HUES64 (cell line): ENCODE results near the gene KIF6.
"Not testable (repeated sequence)": the region's sequence is repeated elsewhere in the genome, so short reads cannot be mapped to it uniquely, and the experiment has no call there.

ENCODE experiments used
- H3K27ac ChIP-seq: 2 replicates; pipeline ENCODE4 v1.7.0; 2013; ENCODE audit warnings: low read depth, low read length, inconsistent platforms
- H3K27me3 ChIP-seq: 2 replicates; pipeline ENCODE4 v1.6.1; 2013; ENCODE audit warnings: mild to moderate bottlenecking, low read length; ENCODE audit not compliant: insufficient read depth
- H3K36me3 ChIP-seq: 2 replicates; pipeline ENCODE4 v1.6.1; 2013; ENCODE audit warnings: mild to moderate bottlenecking, low read length; ENCODE audit not compliant: insufficient read depth
- H3K4me1 ChIP-seq: 2 replicates; pipeline ENCODE4 v1.6.1; 2013; ENCODE audit warnings: mild to moderate bottlenecking, low read length, moderate library complexity; ENCODE audit not compliant: insufficient read depth
- H3K4me3 ChIP-seq: 2 replicates; pipeline ENCODE4 v1.5.1; 2013; ENCODE audit warnings: mild to moderate bottlenecking, low read length, moderate library complexity
- H3K9ac ChIP-seq: 2 replicates; pipeline ENCODE4 v1.6.1; 2013; ENCODE audit warnings: mild to moderate bottlenecking, low read depth, low read length
- H3K9me3 ChIP-seq: 2 replicates; pipeline ENCODE4 v1.6.1; 2013; ENCODE audit warnings: low read depth, low read length; ENCODE audit not compliant: insufficient read depth
- WGBS: fragments of 150-250, 120-280 bp; methylation state at CpG from one replicate; pipeline ENCODE4 v1.1.7; 2013; ENCODE audit warnings: missing lambda C conversion rate; 5-methylcytosine and 5-hydroxymethylcytosine counted together

Gene KIF6

GRCh38 chr6:39292637-39293036 is 432.6 kb downstream of the KIF6 start:
- 97% methylated on average over 6 of the region's 6 CpGs for WGBS
- Histone ChIP-seq H3K27me3 (no peaks in the 10 kb centered on the region), H3K9ac (no peak overlapping the region), H3K27ac (no peak overlapping the region), H3K4me1 (peaks cover 13% of the 10 kb centered on the region; the same call in 1 of the 2 replicates), H3K4me3 (no peak overlapping the region), H3K36me3 (no peaks in the 10 kb centered on the region), H3K9me3 (no peaks in the 10 kb centered on the region)

DNA sequence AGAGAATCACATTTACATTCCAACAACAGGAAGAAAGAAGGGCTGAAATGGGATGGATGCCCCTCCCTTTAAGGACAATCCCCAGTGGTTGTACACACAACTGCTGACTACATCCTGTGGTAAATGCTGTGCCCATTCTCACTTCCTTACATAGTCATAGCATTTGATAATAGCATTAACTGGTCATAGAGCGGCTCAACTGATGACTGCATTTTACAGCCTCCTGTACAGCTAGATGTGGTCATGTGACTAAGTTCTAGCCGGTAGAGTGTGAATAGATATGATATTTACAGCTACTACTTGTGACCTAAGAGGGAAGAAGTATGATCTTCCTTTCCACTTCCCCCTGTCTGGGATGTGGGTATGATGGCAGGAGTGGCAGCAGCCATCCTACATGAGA is 435.7 kb downstream of the KIF6 start:
- Histone ChIP-seq H3K27ac (no peak overlapping the region), H3K9ac (no peak overlapping the region), H3K4me1 (peaks cover 13% of the 10 kb centered on the region; the same call in 1 of the 2 replicates), H3K27me3 (no peaks in the 10 kb centered on the region), H3K9me3 (no peaks in the 10 kb centered on the region), H3K36me3 (no peaks in the 10 kb centered on the region), H3K4me3 (no peak overlapping the region)
- WGBS = 98% methylated on average over 2 of the region's 2 CpGs

DNA sequence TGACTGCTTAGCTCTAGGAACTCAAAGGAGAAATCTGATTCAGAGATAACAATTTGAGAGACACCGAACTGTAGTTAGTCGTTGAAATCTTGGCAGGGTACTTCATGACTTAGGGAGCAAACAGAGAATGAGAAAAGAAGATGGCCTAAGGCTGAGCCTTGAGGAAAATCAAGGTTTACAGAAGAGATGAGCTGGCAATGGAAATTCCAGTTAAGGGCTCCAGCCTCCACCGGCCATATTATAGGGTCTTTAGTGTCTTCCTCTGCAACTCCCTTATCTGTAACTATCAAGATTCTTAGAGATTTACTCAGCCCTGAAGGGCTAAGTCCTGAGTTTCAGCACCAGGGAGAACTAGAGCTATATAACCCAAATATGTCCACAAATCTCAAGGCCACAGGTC is 437.6 kb downstream of the KIF6 start:
- peaks cover 13% of the 10 kb centered on the region; the same call in 1 of the 2 replicates for H3K4me1 ChIP-seq
- no peak overlapping the region for H3K9ac ChIP-seq
- WGBS = 90% methylated on average over 3 of the region's 3 CpGs
- H3K27me3 ChIP-seq = no peaks in the 10 kb centered on the region
- H3K9me3 ChIP-seq = no peaks in the 10 kb centered on the region
- H3K27ac ChIP-seq = no peak overlapping the region
- H3K4me3 ChIP-seq = no peak overlapping the region
- no peaks in the 10 kb centered on the region for H3K36me3 ChIP-seq

DNA sequence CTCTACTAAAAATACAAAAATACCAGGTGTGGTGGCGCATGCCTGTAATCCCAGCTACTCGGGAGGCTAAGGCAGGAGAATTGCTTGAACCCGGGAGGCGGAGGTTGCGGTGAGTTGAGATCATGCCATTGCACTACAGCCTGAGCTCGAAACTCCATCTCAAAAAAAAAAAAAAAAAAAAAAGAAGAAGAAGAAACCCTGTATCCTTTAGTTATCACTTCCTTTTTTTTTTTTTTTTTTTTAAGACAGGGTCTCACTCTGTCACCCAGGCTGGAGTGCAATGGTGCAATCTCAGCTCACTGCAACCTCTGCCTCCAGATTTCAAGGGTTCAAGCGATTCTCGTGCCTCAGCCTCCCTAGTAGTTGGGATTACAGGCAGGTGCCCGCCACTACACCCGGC is 438.6 kb downstream of the KIF6 start:
- H3K9ac ChIP-seq, H3K9me3 ChIP-seq, H3K27ac ChIP-seq, H3K4me1 ChIP-seq, H3K4me3 ChIP-seq, H3K27me3 ChIP-seq, H3K36me3 ChIP-seq: not testable (repeated sequence)
- 90% methylated on average over 10 of the region's 10 CpGs for WGBS

DNA sequence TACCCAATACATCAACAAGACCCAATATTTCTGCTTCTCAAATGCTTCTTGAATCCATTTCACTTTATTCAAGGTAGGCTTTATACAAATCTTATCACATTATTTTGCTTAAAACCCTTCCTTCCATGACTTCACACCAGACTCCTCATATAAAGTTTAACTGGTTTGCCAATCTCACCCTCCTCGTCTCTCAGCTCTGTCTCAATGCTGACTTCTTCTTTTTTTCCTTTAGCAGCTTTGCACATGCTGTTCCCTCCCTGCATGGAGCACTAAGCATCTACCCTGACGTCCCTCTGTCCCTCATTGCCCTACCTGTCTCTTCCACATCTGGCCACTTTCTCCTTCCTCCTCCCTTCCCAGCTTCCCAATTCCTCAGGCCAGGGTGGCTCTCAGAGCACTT is 442.4 kb downstream of the KIF6 start:
- Histone ChIP-seq H3K9ac (no peak overlapping the region), H3K27ac (no peak overlapping the region), H3K4me1 (no peaks in the 10 kb centered on the region), H3K9me3 (no peaks in the 10 kb centered on the region), H3K27me3 (no peaks in the 10 kb centered on the region), H3K4me3 (no peak overlapping the region), H3K36me3 (no peaks in the 10 kb centered on the region)
- WGBS = 66% methylated on average over 2 of the region's 2 CpGs

- Histone ChIP-seq H3K27ac (no peak overlapping the region), H3K36me3 (no peaks in the 10 kb centered on the region), H3K9me3 (no peaks in the 10 kb centered on the region), H3K4me3 (no peak overlapping the region), H3K27me3 (no peaks in the 10 kb centered on the region), H3K4me1 (no peaks in the 10 kb centered on the region), H3K9ac (no peak overlapping the region)
- 89% methylated on average over 11 of the region's 11 CpGs for WGBS
Observed at GRCh38 chr6:39281312-39281980, 443.8 kb downstream of the KIF6 start.

- 81% methylated on average over 8 of the region's 8 CpGs for WGBS
- Histone ChIP-seq H3K4me1 (no peaks in the 10 kb centered on the region), H3K36me3 (no peaks in the 10 kb centered on the region), H3K4me3 (no peak overlapping the region), H3K9me3 (no peaks in the 10 kb centered on the region), H3K9ac (no peak overlapping the region), H3K27me3 (no peaks in the 10 kb centered on the region), H3K27ac (no peak overlapping the region)
Observed at GRCh38 chr6:39280247-39280731, 444.9 kb downstream of the KIF6 start.
